SKM-1 treated with dmso at 0.1 percent for 144 hours (cell line): ENCODE results near the gene TBCD.

Experiments
- DNase-seq: peaks from one replicate; lab custom pipeline; 2025; ENCODE audit not compliant: unreplicated experiment; lab: John Stamatoyannopoulos, UW

Gene TBCD

DNA sequence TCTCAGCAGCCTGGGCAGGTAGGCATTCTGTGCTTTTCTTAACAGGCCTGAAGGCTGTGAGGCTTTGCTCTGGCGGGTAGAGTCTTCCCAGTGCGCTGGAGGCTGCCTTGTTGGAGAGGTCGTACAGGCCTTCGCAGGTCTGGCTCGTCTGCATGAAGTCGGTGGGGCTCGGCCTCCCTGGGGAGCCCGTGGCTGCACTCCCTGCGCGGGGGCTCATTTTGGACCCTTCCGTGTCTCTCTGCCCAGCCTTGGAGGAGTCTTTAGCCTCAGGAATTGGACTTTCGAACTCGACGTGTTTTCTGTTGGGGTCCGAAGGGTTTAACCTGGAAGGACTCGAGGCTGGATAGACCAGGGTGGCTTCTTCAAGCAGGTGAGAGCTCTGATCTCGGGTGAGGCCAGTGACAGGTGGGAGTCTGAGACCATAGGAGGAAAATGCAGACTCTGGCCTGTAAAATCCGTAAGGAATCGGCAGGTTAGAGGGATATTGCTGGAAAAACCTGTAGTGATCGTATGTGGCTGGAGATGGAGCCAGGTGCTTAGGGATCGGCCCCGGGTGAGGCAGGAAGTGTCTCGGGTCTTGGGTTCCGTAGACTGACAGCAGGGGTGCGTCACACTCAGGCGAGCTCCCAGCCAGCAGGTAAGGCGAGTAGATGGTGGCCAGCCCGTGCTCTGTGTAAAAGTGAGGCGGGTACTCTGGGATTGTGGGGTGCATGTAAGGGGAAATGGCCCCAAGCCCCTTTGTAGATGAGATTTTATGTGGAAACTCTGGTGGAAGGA is 79.4 kb downstream of the TBCD start:
- DNase-seq: no peak

DNA sequence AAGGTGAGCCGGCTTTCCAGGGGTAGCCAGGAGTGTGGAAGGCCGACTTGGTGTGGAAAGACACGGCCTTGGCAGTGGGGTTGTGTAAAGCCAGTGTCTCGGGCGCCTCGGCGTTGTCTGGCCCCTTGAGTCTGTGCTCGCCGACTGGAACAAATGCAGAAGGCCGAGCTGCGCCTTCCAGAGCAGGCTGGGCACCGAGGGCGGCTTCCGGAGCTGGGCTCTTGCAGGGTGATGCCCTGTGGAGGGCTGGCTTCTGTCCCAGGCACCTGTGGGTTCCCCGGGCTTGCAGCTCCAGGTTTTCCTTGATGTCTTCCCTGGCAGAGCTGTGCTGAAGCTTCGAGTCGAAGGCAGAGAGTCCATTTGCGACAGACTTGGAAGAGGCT is 79.9 kb downstream of the TBCD start:
- no peak for DNase-seq

DNA sequence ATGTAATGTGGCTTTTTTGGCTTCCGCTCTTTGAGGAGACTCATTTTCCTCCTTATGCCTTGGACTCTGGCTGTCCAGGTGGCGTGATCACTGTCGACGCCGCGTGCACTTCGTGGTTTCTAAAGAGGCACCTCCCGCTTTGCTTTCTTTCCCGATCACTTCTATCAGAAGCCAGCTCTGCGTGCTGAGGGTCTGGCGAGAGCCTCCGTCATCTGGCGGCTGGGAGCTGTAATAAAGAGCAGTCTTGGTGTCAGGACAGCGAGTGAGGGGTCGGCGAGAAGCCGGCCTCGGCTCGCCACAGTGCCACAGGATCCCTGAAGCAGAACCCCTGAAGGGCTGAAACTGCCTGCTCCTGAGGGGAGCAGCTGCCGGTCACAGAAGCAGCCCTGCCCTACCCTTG is 80.5 kb downstream of the TBCD start:
- no peak for DNase-seq

DNA sequence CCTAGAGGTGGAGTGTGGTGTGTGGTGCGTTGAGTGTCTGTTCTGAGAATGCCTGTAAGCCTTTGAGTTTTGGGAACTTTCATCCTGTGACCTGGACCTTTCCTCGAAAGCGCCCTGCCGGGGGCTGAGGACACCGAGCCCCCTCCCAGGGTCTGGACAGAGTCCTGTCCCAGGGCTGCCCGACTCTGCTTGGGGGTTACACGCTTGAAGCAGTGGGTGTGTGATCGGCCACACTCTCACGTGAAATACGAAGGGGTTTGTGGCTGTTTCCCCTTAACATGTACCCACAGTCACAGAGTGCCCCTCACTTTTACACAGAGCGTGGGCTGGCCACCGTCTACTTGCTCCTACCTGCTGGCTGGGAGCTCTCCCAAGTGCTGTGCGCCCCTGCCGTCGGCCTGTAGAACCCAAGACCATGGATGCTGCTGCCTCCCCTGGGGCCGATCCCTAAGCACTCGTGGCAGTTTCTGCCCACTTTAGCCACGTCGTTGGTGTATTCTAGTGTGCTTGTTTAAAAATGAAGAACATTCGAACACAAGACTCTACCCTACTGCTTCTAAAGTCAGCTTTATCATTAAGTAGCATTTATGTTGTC is 81.1 kb downstream of the TBCD start:
- no peak for DNase-seq

DNA sequence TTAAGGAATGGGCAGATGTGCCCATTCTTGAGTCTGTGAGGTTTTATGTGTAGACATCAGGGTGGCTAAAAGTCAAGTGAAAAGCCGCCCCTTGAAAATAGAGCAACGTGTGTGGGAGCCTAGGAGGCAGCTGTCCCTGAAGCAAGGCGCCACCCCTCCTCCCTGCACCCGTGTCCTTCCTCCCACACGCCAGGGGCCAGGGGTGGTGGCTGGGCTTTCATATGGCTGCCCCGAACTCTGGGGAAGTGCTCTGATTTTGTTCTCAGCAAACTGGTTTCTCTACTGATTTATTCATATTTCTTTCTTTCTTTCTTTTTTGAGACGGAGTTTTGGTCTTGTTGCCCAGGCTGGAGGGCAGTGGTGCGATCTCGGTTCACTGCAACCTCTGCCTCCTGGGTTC is 83.3 kb downstream of the TBCD start:
- no peak for DNase-seq

DNA sequence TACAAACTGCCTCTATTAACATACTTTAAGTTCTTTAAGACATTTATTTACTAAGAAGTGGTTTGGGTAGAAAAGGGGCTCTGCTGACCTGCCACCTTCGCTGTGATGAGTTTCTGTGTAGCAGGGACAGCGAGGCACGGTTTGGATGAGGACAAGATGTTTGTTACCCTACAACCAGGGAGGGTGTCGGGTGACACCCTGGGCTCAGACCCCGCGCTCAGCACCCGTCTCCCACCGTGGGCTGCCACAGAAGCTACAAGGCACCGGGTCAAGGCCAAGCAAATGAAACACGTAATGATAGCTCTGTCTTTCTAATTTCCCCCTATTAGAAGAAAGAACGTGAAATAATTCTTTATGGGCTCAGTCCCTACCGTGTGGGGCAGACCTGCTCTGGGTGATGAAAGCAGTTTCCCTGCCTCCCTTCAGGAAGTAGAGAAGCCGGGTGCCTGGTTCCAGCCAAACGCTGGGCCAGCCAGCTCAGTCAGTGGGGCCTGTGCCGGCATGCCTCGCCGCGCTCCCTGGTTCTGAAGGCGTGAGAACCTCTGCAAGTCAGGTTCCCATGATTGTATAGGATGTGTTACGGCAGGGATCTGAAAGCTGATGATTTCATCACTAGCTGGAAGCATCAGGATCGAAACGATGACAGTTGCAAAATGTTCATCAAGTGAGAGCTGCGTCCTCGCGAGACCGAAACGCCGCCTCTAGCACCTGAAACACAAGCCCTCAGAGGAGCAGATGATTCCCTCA is 84.1 kb downstream of the TBCD start:
- no peak for DNase-seq

DNA sequence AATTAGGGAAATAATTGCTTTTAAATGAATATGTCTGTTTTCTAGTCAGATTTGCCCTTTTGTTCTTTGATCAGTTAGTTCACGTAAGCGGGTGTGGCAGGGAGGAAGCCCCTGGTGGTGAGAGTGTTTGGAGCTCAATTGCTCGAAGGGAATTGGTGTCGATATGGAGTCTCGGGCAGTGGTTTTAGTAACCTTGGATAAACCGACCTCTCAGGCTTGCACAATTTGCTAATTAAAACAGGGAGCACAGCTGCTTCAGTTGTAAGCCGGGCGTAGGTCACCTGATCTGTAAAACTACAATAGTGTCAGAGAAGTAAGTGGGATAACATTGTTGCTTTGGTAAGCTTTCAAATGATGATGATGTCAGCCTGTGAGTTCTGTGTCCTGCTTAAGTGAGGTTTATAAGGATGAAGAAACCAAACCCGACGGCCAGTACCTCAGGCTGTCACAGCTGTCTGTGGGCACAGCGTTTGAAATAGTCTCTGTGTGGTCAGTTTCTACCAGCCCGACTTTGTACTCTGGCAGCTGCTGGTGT is 85.0 kb downstream of the TBCD start:
- no peak for DNase-seq

DNA sequence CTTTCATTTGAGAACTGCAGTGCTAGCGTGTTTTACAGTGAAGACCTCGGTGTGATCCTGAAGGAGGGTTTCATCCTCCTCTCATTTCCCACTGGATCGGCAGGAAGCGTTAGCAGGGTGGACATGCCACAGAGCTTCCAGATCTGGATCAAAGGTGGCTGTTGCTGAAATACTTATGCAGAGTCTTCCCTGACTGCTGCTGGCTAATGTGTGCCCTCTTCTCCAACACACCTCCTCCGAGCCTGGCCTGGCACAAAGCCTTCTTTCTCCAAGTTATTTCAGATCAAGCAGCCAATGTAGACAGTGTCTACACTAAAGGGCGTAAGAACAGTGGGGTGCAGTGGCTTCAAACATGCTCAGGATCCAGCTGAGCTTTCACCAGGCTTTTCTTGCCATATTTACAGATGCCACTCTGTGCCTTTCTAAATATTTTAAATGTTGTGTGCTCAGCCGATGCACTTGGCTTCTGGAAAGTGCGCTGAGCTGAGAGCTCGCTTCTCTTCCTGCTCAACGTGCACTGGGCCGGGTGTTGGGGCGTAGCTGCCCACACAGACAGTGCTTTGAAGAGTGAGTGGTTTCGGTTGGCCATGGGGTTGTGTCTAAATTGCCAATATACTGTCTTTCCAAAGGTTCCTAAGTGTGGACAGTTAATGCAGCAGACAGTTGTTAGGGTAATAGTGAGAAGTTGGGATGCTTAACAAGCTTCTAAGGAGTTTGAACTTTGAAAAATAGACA is 85.9 kb downstream of the TBCD start:
- no peak for DNase-seq

DNA sequence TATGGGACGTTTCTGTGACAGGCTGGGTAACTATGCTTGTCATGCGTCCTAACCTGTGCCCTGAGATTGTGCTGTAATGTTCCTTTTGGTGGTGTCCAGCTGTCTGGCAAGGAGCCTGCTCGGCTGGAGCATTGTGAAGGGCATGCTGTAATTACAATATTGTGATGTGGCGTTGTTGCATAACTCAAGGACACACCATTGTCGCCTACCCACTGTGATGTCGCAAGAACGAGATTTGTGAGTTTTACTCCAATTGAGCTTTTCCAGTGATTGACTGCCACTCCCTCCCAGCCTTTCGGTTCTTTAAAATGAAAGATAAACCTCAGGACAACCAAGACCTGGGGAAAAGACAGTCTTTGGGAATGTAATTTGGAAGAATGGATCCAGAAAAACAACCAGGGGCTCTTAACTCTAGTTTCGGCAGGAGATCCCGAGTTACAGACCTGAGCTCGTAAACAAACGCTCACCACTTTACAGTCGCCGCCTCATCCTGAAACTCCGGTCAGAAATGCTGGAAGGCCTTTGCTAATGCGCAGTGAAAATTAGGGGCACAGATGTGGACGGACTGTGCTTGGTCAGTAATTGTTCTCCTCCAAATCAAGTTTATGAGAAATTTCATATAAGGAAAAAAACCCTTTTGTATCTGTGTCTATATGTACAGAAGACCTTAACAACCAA is 86.7 kb downstream of the TBCD start:
- DNase-seq: peak; percentile 46

DNA sequence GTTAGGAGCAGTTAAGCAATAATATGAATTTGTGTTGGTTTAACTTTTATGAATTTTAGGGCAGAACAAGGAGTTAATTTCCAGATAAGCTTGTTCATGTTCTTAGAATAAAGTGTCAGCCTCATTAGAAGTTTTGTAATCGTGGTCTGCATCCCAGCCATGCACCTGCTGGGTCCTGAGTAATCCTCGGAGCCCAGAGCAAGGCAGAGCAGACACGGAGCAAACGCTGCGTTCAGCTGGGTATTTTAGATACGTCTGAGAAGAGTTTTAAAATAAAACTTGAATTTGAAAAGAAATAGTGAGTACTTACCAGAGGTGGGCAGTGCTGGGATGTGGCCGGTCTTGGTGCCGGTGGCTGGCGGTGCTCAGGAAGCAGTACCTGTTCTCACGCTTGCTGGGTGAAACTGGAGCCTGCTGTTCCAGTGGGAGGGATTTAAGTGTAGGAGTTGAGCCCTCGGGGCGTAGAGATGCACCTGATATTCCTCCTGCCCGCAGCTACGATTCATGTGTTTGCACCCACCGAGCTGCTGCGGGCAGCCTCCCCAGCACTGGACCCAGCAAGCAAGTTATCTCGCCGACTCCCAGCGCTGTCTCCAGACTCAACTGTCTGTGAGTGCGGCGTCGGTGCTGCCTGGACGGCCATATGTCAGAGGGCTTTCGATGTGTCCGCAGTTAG is 87.9 kb downstream of the TBCD start, which contains the start of gene ZNF750:
ZNF750 (minus strand) TSS at position 406 of the 676 bp plus-strand sequence. CDS start 7,568 bp downstream, outside the sequence.
- DNase-seq: no peak

DNA sequence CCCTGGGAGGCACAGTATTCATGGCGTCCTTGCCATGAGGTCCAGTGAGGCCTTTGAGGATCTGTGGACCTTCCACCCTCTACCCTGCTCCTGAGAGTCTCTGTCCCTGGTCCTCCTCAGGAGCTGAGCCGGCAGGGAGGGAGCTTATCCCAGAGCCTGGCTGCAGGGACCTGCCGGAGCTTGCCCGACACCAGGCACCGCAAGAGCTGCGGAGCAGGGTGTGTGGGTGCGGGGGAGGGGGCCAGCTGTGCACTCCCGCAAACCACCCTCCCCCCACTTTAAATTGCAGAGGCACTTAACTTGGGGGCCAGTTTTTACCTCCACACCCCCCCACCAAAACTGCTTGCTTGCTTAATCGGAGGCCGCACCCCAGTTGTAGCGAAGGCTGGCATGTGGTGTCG is 88.6 kb downstream of the TBCD start:
- no peak for DNase-seq

DNA sequence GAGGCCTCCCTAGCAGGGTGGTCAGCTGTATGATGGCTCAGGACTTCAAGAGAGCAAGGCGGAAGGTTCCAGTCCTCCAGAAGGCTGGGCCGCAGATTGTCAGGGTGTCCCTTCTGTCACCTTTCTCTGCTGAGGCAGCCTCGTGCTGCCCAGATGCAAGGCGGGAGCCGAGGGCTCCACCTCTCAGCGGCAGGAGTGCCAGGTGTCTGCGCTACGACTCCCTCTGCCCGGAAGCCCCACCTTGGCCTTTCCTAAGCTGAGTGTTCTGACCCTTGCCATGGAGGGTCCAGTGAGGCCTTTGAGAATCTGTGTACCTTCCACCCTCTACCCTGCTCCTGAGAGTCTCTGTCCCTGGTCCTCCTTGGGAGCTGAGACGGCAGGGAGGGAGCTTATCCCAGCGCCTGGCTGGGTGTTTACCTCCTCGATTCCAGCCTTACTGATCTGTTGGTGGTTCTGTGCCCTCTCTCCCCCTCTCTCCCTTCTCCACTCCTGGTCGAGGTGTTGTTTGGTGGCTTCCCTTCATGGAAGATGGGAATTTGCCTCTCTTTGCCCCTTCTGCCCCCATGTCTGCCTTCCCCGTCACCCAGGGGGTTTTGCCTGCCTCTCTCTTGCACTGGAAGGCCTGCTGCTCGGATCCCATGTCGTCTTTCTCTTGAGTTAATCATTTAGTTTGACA is 90.2 kb downstream of the TBCD start:
- DNase-seq: no peak

DNA sequence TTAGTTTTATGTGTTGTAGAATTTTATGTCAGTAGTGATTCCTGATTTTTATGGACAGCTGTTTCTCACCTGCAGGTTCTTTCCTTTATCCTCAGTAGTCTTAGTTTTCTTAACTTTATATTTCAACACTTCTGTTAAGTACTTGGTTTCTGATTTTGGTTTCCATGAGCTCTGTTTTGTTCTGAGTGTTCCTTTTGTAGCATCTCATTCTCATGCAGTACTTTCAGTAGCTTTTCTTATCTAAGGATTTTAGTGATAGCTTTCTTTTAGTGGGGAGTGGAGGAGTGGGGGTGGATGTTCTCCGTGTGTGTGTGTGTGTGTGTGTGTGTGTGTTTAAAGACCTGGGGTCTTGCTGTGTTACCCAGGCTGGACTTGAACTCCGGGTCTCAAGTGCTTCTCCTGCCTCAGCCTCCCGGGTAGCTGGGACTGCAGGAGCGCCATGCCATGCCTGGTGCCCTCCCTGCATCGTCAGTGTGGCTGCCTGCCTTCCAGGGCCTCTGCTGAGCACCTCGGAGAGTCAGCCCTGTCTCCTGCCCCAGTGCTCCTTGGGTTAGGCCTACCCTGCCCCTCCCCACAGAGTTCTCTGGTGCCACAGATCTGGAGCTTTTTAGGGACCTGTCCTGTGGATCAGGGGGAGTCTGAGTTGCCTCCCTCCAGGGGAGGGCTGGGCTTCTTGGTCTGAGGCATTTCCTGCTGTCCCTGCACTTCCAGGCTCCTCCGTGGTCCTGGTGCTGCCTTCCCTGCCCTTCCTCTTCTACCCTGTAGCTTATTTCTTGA is 92.2 kb downstream of the TBCD start:
- DNase-seq: no peak

DNA sequence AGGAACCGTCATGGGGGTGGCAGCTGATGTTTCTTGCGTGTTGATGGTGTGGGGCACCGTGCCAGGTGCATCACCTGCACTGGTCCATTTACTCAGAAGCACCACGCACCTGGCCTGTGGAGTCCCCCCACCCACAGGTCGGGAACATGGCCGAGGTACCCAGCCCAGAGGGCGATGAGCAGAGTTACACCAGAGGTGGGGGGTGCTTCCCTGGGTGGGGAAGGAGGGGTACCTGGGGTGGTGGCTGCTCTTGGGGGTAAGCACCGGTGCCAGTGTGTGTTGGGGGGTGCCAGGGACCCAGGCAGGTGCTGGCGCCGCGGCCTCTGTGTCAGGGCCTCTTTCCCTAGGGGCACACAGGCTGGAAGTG is 92.9 kb downstream of the TBCD start:
- DNase-seq: no peak

DNA sequence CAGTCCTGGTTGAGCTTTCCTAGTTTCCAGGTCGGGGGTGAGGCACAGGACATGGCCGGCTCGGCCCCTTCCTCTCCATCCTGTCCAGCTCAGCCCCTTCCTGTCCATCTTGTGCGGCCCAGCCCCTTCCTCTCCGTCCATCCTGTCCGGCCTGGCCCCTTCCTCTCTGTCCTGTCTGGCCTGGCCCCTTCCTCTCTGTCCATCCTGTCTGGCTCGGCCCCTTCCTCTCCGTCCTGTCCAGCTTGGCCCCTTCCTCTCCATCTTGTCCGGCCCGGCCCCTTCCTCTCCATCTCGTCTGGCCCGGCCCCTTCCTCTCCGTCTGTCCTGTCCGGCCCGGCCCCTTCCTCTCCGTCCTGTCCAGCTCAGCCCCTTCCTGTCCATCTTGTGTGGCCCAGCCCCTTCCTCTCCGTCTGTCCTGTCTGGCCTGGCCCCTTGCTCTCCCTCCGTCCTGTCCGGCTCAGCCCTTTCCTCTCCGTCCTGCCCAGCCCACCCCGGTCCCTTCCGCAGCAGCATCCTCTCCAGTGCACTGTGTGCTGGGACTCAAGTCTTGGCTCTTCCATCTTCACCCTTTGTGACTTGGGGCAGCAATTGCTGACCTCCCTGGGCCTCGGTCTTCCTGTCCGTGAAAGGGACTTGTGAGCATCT is 93.4 kb downstream of the TBCD start:
- DNase-seq: no peak

DNA sequence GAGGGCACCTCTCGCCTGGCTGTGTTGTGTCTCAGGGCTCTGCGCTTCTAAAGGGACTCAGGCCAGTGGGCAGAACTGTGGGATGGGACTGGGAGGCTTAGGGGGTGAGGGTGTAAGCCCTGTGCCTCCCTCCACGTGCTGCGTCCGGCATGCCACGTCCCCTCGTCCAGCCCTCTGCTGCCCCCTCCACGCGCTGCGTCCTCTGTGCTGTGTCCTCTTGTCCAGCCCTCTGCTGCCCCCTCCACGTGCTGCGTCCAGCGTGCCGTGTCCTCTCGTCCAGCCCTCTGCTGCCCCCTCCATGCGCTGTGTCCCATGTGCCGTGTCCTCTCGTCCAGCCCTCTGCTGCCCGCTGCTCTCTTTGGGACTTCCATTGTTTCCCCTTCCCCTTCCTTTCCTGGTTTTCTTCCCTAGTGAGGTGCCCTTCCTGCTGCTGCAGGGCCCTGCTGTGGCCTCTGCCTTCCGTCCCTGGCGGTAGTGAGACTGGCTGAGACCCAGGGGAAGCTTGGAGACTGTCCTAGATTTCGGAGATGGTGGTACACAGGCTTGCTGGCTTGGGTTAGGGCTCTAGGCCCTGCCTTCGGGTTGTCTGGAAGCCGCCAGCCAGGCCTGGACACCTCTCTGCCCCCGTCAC is 94.3 kb downstream of the TBCD start:
- DNase-seq: no peak

DNA sequence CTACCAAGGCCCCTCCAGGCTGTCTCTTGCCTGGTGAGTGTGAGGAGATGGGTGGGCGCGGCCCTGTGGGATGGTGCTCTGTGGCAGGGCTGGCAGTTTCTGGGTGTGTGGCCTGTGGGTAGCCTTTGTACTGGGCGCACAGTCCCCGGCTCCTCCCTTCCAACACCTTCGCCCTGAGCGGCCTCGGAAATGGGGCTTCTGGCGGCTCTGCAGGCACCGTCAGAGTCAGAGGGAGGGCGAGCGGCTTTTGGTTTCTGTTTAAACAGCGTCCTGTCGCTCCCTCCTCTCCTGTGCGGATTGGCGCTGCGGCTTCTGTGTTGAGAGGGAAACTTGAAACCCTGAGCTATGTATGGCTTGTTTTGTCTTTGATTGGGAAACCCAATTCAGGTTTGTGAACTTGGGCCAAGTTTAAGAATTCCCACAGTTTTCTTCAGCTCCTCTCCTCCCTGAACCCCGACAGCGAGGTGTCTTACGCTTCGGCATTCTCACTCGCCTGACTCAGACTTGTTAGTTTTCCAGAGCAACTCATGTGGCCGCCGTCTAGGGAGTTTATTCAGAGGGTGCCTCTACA is 96.2 kb downstream of the TBCD start:
- DNase-seq: no peak
